GM04504 (cell line): ENCODE results near the gene INPP5A.
A peak's percentile ranks its signal among the peaks of the same experiment; 100 is the strongest.
"Not testable (repeated sequence)": the region's sequence is repeated elsewhere in the genome, so short reads cannot be mapped to it uniquely, and the experiment has no call there.

Source experiments
- DNase-seq: peaks from one replicate; pipeline ENCODE4 v3.0.0-alpha.2; 2012; ENCODE audit warnings: low read depth

INPP5A gene

GRCh38 chr10:132786884-132787494 lies 249.4 kb downstream of the INPP5A start:
- DNase-seq, result no peak

GRCh38 chr10:132787495-132788179 lies 250.1 kb downstream of the INPP5A start:
- DNase-seq, result no peak

GRCh38 chr10:132788180-132788830 lies 250.7 kb downstream of the INPP5A start:
- DNase-seq, result peak; percentile 4

DNA sequence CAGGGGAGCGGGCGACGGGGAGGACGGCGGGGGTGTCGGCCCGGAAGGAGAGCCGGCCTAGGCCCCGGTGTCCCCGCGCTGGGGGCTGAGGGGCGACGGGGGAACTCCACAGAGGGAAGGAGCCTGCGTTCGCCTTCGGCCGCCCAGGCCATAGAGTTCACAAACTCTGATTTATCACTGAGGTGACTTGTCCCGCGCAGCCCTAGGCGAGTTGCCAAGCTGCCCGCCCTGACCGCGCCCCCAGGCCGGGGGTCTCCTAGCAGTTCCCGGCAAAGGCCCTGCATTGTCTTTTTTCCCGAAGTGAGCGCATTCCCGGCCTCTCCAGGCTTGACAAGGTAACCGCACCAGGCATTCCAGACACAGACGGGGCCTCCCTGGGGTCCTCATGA lies 251.2 kb downstream of the INPP5A start:
- DNase-seq, result no peak

GRCh38 chr10:132789659-132790148 lies 252.1 kb downstream of the INPP5A start:
- no peak for DNase-seq

GRCh38 chr10:132790470-132790869 lies 252.9 kb downstream of the INPP5A start:
- no peak for DNase-seq

GRCh38 chr10:132790934-132791829 lies 253.6 kb downstream of the INPP5A start:
- no peak for DNase-seq

- DNase-seq, result not testable (repeated sequence)
Measured at GRCh38 chr10:132792099-132792498, 254.5 kb downstream of the INPP5A start.

- no peak for DNase-seq
Measured at GRCh38 chr10:132792796-132793195, 255.2 kb downstream of the INPP5A start.

DNA sequence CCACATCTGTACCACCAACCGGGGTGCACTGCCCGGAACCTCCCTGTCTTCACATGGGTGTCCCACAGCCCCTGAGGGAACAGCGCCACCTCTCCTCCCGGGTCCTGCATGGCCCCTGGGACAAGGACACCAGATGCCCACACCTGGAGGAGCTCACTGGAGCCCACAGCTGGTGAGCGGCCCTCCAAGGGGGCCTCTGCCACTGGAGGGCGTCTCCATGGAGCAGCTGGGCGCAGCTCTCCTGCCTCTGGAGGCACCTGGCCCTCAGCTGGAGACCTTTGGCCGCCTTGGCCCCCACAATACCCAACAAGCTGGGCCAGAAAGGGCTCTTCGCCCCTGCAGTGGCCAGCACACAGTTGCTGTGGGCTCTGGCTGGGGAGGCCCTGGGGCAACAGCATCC lies 255.6 kb downstream of the INPP5A start:
- no peak for DNase-seq

- DNase-seq, result no peak
Measured at GRCh38 chr10:132793871-132794849, 256.6 kb downstream of the INPP5A start.

DNA sequence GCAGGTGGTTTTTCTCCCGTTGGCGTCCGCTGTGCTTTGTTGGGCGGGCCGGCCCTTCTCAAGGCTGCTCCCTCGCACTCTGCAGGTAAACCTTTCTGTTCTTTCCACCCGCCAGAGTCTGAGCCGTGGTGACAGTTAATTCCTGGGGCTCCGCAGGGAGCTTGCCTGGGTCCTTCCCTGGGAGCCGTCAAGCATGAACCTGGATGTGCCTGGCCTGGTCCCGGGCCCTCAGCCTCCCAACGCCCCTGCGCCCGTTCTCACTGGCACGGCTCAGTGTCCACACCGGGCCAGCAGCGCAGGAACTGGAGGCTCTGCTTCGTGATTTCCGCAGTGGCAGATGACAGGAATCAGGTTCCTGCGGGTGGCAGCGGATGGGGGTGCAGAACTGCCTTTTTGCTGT lies 259.3 kb downstream of the INPP5A start:
- DNase-seq, result no peak

GRCh38 chr10:132797986-132798385 lies 260.4 kb downstream of the INPP5A start:
- not testable (repeated sequence) for DNase-seq

- no peak for DNase-seq
Measured at GRCh38 chr10:132798403-132798802, 260.8 kb downstream of the INPP5A start.

- no peak for DNase-seq
Measured at GRCh38 chr10:132798876-132799275, 261.3 kb downstream of the INPP5A start.

DNA sequence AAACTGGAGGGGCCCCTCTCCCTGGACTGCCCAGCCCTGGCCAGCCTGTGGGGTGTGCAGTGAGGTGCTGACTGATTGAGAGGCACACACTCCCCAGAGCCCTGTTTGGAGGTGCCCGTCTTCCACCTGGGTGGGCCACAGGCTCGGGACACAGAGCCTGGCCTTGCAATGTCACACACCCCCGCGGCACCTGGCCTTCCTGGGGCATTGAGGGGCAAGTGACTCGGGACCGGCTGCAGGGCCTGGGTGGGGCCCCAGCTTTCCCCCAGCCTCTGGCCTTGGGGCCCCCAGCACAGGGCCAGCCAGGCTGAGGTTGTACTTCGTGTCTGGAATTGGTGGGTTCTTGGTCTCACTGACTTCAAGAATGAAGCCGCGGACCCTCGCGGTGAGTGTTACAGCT lies 262.3 kb downstream of the INPP5A start:
- no peak for DNase-seq

DNA sequence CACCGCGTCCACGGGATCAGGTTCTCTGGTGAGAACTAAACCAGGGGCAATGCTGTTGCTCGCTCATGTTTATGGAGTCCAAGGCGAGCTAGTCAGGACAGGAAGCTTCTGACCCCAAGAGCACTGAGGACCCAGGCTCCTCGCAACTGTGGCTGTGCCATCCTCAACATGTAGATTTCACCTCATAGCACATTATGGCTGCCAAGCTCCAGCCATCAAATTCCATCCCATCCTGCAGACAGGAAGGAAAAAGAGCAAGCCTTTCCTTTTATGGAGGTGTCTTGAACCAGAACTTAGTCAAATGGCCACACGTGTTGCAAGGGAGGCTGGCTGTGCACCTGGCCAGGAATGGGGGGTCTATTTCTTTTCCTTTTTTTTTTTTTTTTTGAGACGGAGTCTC lies 264.5 kb downstream of the INPP5A start:
- no peak for DNase-seq

- no peak for DNase-seq
Measured at GRCh38 chr10:132802694-132803320, 265.2 kb downstream of the INPP5A start.

DNA sequence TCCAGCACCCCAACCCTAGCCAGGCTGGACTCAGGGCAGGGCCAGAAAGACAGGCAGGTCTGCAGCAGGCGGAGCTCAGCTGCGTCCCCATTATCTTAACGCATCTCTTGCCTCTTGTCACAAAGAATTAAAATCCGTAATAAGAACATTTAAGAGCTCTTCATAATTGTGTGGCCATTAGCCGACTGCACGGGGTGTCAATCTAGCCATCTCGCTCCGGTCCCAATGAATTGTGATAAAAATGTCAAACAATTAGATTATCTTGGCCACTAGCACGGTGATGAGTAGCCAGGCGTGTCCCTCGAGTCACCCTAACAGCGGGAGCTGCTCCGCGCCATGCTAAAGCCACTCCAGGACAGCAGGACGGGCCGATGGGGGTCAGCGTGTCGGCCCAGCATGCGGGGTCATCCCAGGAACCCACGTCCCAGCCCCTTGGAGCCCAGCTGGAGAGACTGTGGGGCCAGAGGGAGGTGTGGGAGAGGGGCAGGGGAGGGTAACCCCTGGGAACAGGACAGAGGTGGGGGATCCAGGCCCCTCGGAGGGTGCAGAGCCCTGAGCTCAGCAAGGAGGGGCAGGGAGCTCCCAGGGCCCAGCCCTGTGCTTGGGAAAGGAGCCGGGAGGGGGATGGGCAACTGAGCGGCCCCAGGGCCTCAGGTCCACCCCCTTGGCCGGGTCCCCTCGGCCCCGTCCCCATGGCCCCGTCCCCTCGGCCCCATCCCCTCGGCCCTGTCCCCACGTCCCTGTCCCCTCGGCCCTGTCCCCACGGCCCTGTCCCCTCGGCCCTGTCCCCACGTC lies 266.0 kb downstream of the INPP5A start:
- DNase-seq, result no peak

- DNase-seq, result no peak
Measured at GRCh38 chr10:132804287-132804686, 266.7 kb downstream of the INPP5A start.
